Thyroid gland (tissue), 4 donors: ENCODE measurements around the gene DYNLT5.

Source experiments
- POLR2A ChIP-seq, 2 donors: fragments of 450-650 bp; IDR thresholded peaks; one replicate each; pipeline ENCODE4 v1.6.1; 2017; ENCODE audit warnings: antibody characterized with exemption in 2 of 2, mild to moderate bottlenecking in 2 of 2, moderate library complexity in 1 of 2
- TF ChIP-seq, protein P1 (sequence below), 6 experiments: fragments of 200-600 bp in 3 of 6; fragments of 450-650 bp in 3 of 6; sonication (generic) in 3 of 6; IDR thresholded peaks; one replicate each; pipeline ENCODE4 v1.5.1; 2016 to 2019; ENCODE audit warnings: antibody characterized with exemption in 6 of 6, mild to moderate bottlenecking in 2 of 6, inconsistent platforms in 1 of 6, moderate library complexity in 1 of 6

DNA sequence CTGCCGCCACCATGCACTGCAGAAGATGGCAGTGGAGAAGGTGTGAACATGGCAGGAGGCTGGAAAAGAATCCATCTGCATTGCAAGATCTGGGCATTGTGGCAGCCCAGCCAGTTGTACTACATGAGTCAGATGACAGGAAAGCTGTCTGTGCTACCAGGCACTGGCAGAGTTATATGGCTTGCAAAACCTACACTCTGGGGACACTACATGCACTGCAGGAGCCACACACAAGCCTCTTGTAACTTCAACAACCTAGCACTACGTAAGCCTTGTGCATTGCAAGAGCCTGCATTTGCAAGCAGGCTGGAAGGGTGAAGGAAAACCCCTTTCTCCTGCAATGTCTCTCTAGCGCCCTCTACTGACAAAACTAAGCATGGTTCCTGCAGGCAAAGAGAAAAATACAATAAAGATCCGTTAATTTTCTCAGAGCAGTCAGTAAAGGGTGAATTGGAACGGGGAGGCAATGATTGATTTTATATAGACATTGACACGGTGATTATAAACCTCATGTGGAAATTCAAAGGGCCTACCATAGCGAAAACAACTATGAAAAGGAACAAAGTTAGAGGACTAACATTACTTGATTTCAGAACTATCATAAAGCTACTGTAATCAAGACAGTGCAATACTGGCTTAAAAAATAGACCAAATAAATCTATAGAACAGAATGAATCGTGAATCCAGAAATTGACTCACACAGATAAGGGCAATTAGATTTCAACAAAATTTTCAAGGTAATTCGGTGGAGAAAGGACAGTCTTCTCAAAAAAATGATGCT lies 26.2 kb upstream of the DYNLT5 start:
- TF ChIP-seq, protein P1, sequence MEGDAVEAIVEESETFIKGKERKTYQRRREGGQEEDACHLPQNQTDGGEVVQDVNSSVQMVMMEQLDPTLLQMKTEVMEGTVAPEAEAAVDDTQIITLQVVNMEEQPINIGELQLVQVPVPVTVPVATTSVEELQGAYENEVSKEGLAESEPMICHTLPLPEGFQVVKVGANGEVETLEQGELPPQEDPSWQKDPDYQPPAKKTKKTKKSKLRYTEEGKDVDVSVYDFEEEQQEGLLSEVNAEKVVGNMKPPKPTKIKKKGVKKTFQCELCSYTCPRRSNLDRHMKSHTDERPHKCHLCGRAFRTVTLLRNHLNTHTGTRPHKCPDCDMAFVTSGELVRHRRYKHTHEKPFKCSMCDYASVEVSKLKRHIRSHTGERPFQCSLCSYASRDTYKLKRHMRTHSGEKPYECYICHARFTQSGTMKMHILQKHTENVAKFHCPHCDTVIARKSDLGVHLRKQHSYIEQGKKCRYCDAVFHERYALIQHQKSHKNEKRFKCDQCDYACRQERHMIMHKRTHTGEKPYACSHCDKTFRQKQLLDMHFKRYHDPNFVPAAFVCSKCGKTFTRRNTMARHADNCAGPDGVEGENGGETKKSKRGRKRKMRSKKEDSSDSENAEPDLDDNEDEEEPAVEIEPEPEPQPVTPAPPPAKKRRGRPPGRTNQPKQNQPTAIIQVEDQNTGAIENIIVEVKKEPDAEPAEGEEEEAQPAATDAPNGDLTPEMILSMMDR (IDR thresholded peaks at IDR 0.05): peak; percentile 77 to 99 (median 92)
- no peak for TF ChIP-seq POLR2A (IDR thresholded peaks at IDR 0.05)
